Nephron (organoid): ENCODE results near the gene COIL.

Experiments
- H3K27ac Mint-ChIP-seq, 3 experiments: 2 replicates each; pipeline ENCODE4 v1.8.0; 2020; ENCODE audit warnings: mixed read lengths in 3 of 3, mild to moderate bottlenecking in 2 of 3, moderate library complexity in 1 of 3
- H3K27me3 Mint-ChIP-seq: 2 replicates; pipeline ENCODE4 v1.8.0; 2021; ENCODE audit warnings: low read depth, mild to moderate bottlenecking, moderate library complexity, mixed read lengths
- H3K36me3 Mint-ChIP-seq: 2 replicates; pipeline ENCODE4 v1.8.0; 2020; ENCODE audit warnings: low read depth, mixed read lengths
- H3K4me1 Mint-ChIP-seq: 2 replicates; pipeline ENCODE4 v1.8.0; 2020; ENCODE audit warnings: mixed read lengths
- H3K4me3 Mint-ChIP-seq, 3 experiments: 2 replicates each; pipeline ENCODE4 v1.8.0; 2020; ENCODE audit warnings: mild to moderate bottlenecking in 3 of 3, mixed read lengths in 3 of 3, moderate library complexity in 2 of 3
- H3K9me3 Mint-ChIP-seq: 2 replicates; pipeline ENCODE4 v1.8.0; 2020; ENCODE audit warnings: mixed read lengths
- TF ChIP-seq, protein P1 (sequence below), 3 experiments: fragments of 200-600 bp; sonication (generic); IDR thresholded peaks; one replicate each; pipeline ENCODE4 v1.5.0; 2021; ENCODE audit warnings: antibody characterized with exemption in 3 of 3; ENCODE audit not compliant: unreplicated experiment in 3 of 3

The COIL gene

DNA sequence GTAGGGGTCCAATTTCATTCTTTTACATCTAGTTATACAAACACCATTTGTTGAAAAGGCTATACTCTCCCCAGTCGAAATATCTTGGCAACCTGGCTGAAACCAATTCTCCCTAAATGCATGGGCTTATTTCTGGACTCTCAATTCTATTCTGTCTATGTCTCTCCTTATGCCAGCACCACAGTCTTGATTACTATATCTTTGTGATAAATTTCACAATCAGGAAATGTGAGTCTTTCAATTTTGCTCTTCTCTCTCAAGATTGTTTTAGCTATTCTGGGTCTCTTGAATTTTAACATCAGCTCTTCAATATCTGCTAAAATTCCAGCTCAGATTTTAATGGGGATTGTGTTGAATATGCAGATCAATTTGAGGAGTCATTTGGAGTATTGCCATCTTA is 41.1 kb downstream of the COIL start:
- peaks cover under 1% of the 10 kb centered on the region for H3K4me1 Mint-ChIP-seq
- H3K27me3 Mint-ChIP-seq, result no peaks in the 10 kb centered on the region
- no peaks in the 10 kb centered on the region for H3K36me3 Mint-ChIP-seq
- no peak overlapping the region for H3K4me3 Mint-ChIP-seq
- TF ChIP-seq, protein P1, sequence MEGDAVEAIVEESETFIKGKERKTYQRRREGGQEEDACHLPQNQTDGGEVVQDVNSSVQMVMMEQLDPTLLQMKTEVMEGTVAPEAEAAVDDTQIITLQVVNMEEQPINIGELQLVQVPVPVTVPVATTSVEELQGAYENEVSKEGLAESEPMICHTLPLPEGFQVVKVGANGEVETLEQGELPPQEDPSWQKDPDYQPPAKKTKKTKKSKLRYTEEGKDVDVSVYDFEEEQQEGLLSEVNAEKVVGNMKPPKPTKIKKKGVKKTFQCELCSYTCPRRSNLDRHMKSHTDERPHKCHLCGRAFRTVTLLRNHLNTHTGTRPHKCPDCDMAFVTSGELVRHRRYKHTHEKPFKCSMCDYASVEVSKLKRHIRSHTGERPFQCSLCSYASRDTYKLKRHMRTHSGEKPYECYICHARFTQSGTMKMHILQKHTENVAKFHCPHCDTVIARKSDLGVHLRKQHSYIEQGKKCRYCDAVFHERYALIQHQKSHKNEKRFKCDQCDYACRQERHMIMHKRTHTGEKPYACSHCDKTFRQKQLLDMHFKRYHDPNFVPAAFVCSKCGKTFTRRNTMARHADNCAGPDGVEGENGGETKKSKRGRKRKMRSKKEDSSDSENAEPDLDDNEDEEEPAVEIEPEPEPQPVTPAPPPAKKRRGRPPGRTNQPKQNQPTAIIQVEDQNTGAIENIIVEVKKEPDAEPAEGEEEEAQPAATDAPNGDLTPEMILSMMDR (IDR thresholded peaks at IDR 0.05; ENCODE audit: unreplicated experiment in 3 of 3), result no peak
- peaks cover 22% of the 10 kb centered on the region for H3K9me3 Mint-ChIP-seq
- no peak overlapping the region for H3K27ac Mint-ChIP-seq

DNA sequence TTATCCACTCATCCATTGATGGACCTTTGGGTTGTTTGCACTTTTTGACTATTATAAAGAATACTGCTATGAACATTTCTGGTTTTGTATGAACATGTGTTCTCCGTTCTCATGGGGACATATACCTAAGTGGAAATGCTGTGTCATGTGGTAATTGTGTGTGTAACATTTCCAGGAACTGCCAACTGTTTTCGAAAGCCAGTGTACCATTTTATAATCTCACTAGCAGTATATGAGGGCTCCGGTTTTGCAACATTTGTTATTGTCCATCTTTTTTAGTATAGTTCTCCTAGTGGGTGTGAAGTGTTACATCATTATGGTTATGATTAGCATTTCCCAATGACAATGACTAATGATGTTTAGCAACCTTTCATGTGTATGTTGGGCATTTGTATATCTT is 41.9 kb downstream of the COIL start:
- H3K27me3 Mint-ChIP-seq, result no peaks in the 10 kb centered on the region
- H3K36me3 Mint-ChIP-seq, result no peaks in the 10 kb centered on the region
- TF ChIP-seq, protein P1 (IDR thresholded peaks at IDR 0.05; ENCODE audit: unreplicated experiment in 3 of 3), result no peak
- H3K4me1 Mint-ChIP-seq, result peaks cover 4% of the 10 kb centered on the region
- no peak overlapping the region for H3K4me3 Mint-ChIP-seq
- H3K27ac Mint-ChIP-seq, result no peak overlapping the region
- H3K9me3 Mint-ChIP-seq, result peaks cover 22% of the 10 kb centered on the region

DNA sequence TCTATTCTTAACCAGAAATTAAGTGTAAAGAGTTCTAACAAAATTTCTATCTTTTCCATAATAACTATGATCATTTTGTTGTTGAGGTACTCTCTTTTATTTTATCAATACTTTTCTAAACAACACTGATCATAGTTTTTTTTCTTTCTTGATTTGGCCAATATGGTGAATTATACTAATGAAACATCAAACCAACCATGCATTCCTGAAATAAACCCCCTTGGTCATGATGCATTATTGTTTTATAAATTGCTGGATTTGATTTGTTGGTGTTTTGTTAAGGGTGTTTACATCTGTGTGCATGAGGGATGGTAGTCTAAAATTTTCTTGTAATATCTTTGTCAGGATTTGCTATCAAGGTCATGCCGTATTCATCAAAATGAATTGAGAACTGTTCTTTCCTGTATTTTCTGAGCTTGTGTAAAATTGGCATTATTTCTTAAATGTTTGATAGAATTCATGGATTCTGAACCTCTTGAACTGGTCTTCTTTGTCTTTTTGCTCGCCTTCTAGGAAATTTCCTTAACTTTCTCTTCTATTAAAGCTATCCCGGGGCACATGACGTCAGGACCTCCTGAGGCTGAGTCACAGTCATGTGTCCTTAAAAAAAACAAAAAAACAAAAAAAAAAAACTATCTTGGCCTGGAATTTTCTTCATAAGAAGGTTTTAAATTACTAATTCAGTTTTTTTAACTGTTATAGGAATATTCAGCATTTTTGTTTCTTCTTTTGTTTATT is 43.1 kb downstream of the COIL start:
- no peaks in the 10 kb centered on the region for H3K27me3 Mint-ChIP-seq
- no peaks in the 10 kb centered on the region for H3K36me3 Mint-ChIP-seq
- H3K9me3 Mint-ChIP-seq, result peaks cover 22% of the 10 kb centered on the region
- peaks cover 4% of the 10 kb centered on the region for H3K4me1 Mint-ChIP-seq
- no peak overlapping the region for H3K27ac Mint-ChIP-seq
- peak overlapping the region in 1 of 3 experiments; percentile 19 for H3K4me3 Mint-ChIP-seq
- TF ChIP-seq, protein P1 (IDR thresholded peaks at IDR 0.05; ENCODE audit: unreplicated experiment in 3 of 3), result no peak

DNA sequence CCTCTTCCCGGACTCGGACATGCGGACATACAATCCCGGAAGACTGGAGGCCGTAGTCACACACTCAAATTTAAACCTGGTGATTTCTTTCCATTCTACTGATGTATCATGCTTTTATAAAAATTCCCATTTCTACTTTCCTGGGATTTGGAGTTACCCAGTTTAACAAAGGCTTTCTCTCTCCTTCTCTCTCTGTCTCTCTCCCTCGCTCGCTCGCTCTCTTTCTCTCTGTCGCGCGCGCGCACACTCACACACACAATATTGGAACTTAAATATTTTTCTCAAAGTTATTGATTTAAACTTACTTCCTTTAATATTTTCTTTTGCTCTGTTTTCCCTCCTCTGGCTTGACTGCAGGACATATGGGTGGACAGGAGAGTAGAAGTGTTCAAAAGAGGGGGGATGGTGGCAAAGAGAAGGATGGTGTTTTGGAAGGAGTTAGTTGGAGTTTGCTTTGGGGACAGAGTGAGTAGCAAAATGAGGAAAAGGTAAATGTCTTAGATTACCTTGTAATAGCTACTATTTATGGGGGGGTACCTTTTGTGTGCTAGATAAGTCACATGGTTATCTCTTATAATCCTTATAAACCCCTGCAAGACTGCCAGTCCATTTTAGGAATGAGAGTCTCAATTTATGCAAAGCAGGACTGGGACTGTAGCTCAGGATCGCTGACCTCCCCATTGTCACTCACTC is 46.1 kb downstream of the COIL start:
- TF ChIP-seq, protein P1 (IDR thresholded peaks at IDR 0.05; ENCODE audit: unreplicated experiment in 3 of 3), result no peak
- peaks cover 16% of the 10 kb centered on the region for H3K9me3 Mint-ChIP-seq

DNA sequence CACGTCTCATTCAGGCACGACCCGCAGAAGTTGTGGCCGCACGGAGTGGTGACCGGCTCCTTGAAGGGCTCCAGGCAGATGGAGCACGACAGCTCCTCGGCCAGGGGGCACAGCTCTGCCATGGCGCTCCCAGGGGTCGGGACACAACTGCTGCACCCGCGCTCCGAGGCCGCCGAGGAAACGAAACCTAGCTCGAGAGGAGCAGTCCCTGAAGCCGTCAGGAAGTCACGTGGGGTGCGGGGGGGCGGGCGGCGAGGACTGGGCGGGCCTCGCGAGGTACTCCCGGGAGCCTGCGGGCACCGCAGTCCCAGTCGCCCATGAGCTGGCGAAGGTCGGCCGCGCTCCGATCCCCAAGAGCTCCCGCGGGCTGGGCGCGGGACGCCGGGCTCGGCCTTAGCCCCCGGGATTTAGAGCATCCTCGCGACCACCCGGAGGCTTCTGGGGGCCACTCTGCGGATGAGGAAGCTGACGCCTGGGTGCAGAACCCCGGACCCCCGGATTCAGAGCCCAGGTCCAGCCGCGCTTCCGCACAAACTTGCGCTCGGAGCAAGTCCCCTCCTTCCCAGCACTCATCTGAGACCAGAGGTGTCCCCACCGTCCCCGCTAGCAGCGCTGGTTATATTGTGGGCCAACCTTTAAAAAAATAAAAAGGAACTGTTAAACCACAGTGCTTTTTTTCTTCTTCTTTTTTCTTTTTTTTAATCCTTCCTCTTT is 46.8 kb downstream of the COIL start, which contains the start of gene TRIM25:
TRIM25 (minus strand) TSS at position 183 of the 714 bp plus-strand sequence; CDS start at position 122, 61 bp downstream.
- peak within 1 kb of the TSS; percentile 27 to 77 (median 48) for H3K27ac Mint-ChIP-seq

More for the DNA sequence above, 46.1 kb downstream of the COIL start:
- no peaks in the 10 kb centered on the region for H3K36me3 Mint-ChIP-seq
- peak overlapping the region; percentile 27 to 77 (median 43) for H3K27ac Mint-ChIP-seq
- H3K4me1 Mint-ChIP-seq, result peaks cover 4% of the 10 kb centered on the region
- H3K27me3 Mint-ChIP-seq, result no peaks in the 10 kb centered on the region
- peak overlapping the region; percentile 90 to 98 (median 92) for H3K4me3 Mint-ChIP-seq

More for the DNA sequence above, 46.8 kb downstream of the COIL start, which contains the start of gene TRIM25:
- no peaks in the 10 kb centered on the region for H3K36me3 Mint-ChIP-seq
- TF ChIP-seq, protein P1 (IDR thresholded peaks at IDR 0.05; ENCODE audit: unreplicated experiment in 3 of 3), result no peak
- peaks cover 4% of the 10 kb centered on the region for H3K4me1 Mint-ChIP-seq
- no peaks in the 10 kb centered on the region for H3K27me3 Mint-ChIP-seq
- H3K4me3 Mint-ChIP-seq, result peak within 1 kb of the TSS; percentile 90 to 98 (median 92)
- H3K9me3 Mint-ChIP-seq, result peaks cover 10% of the 10 kb centered on the region
